ENCODE measurements around the gene EPHA4.

EPHA4 gene

GRCh38 chr2:221389904-221390303, 182.2 kb downstream of the EPHA4 start:
- no peak overlapping the region for H3K4me3 ChIP-seq (ENCODE audit: low read depth, low read length)
- no peak for TF ChIP-seq CTCF (IDR thresholded peaks at IDR 0.05; ENCODE audit: low read depth, low read length)

DNA sequence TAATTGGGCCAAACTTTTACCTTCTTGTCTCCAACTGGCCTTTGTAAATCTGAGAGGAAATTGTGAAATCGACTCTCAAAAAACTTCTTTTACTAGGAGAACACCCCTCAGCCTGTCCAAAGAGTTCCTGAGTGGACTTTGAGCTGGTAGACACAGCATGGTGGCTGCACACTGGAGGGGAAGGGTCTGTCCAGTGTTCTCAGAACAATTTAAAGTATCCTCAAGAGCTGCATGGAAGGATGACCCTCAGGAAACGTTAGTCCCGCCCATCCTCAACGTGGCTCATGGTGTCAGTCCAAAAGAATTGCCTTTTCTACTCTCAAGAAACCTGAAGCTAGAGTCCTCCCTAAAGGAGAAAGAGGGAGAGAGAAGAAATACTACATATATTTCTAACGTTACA, 182.7 kb downstream of the EPHA4 start:
- TF ChIP-seq CTCF (IDR thresholded peaks at IDR 0.05; ENCODE audit: low read depth, low read length): no peak
- H3K4me3 ChIP-seq (ENCODE audit: low read depth, low read length): no peak overlapping the region

DNA sequence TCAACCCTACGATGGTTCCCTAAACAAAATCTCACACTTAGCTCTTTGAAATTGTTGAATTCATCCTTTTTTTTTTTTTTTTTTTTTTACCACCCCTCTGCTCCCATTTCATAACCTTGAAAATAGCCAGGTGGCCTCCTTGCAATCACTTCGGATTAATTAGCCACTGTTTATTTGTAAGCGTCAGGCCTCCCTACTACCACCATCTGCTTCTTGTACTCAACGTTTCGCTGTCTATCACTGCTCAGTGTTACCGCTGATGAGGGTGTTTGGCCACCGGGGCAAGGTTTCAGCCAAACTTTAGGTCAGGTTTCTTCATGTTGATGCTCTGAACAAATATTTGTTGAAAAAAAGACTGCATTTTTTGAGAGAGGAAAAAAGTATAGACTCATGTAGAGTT, 183.2 kb downstream of the EPHA4 start:
- no peak for TF ChIP-seq CTCF (IDR thresholded peaks at IDR 0.05; ENCODE audit: low read depth, low read length)
- no peak overlapping the region for H3K4me3 ChIP-seq (ENCODE audit: low read depth, low read length)

GRCh38 chr2:221385716-221386115, 186.4 kb downstream of the EPHA4 start:
- no peak for TF ChIP-seq CTCF (IDR thresholded peaks at IDR 0.05; ENCODE audit: low read depth, low read length)
- H3K4me3 ChIP-seq (ENCODE audit: low read depth, low read length): no peak overlapping the region

DNA sequence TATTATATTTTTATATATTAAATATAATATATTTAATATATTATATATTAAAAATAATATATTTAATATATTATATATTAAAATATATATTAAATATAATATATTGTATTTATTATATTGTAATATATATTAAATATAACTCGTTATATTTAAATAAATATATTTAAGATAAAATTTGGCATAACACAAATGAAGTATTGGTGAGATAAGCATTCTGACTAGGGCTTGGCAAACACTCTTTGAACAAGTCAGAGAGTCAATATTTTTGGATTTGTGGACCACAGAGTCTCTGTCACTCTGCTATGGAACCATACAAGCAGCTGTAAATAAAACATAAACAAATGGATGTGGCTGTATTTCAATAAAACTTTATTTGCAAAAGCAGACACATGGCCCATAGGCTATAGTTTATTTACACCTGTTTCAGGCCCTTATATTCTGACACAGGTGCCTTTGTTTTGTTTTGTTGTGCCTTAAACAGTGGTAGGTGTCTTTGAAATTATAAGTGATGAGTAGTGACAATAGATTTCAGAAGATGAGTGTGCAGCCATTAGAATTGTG, 190.1 kb downstream of the EPHA4 start:
- TF ChIP-seq CTCF (IDR thresholded peaks at IDR 0.05; ENCODE audit: low read depth, low read length): no peak

GRCh38 chr2:221380686-221381085, 191.4 kb downstream of the EPHA4 start:
- TF ChIP-seq CTCF (IDR thresholded peaks at IDR 0.05; ENCODE audit: low read depth, low read length): no peak
- no peak overlapping the region for H3K4me3 ChIP-seq (ENCODE audit: low read depth, low read length)

More for the DNA sequence above, 190.1 kb downstream of the EPHA4 start:
- H3K4me3 ChIP-seq (ENCODE audit: low read depth, low read length): no peak overlapping the region

DNA sequence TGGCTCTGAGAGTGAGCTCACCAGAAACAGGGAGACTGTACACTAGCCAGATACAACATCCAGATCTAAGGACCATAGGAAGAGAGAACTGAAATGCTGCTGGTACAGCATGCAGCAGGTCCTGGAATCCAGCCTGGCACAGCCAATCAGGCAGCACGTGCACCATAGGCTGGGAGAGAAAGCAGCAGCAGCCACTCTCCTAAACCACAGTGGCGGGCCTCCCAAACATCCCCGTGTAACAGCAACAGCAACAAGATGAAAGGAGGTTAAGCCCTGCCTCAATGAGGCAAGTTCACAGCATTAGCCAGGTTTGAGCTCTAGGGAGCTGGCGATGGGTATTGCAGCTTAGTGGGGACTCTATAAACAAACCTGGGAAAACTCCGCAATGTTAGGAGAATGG, 192.0 kb downstream of the EPHA4 start:
- H3K4me3 ChIP-seq (ENCODE audit: low read depth, low read length): no peak overlapping the region
- no peak for TF ChIP-seq CTCF (IDR thresholded peaks at IDR 0.05; ENCODE audit: low read depth, low read length)

All from WI38 (cell line).